Mesothelial cell of epicardium (in vitro differentiated cells): ENCODE results near the gene CALY. TPM values are rescaled to one million over a fixed set of nuclear protein-coding genes. Genes with fewer than 3 reads are reported as not detected.
"Not testable (repeated sequence)": the region's sequence is repeated elsewhere in the genome, so short reads cannot be mapped to it uniquely, and the experiment has no call there.

Experiments used
- DNase-seq, 2 experiments: peaks; one replicate each; pipeline ENCODE4 v3.0.0; 2021; ENCODE audit warnings: low spot score in 2 of 2; ENCODE audit not compliant: unreplicated experiment in 2 of 2
- H3K27ac Mint-ChIP-seq: 2 replicates; pipeline ENCODE4 v1.8.0; 2021; ENCODE audit warnings: mixed read lengths
- H3K27me3 Mint-ChIP-seq: 2 replicates; pipeline ENCODE4 v1.8.0; 2021; ENCODE audit warnings: low read depth, mixed read lengths
- H3K36me3 Mint-ChIP-seq: 2 replicates; pipeline ENCODE4 v1.8.0; 2021; ENCODE audit warnings: mixed read lengths
- H3K4me1 Mint-ChIP-seq: 2 replicates; pipeline ENCODE4 v1.8.0; 2021; ENCODE audit warnings: mixed read lengths
- H3K4me3 Mint-ChIP-seq: 2 replicates; pipeline ENCODE4 v1.8.0; 2021; ENCODE audit warnings: mild to moderate bottlenecking, moderate library complexity, mixed read lengths
- H3K9me3 Mint-ChIP-seq: 2 replicates; pipeline ENCODE4 v1.8.0; 2021; ENCODE audit warnings: mixed read lengths
- total RNA-seq: library from RNA; stranded (reverse); gene quantifications from 3 replicates; pipeline ENCODE4 v1.2.1, GENCODE V29; 2021
- TF ChIP-seq, protein P1 (sequence below): fragments of 200-600 bp; sonication (generic); IDR thresholded peaks from one replicate; pipeline ENCODE4 v1.5.0; 2021; ENCODE audit warnings: antibody characterized with exemption; ENCODE audit not compliant: unreplicated experiment

Gene CALY
- total RNA-seq, 1 donor from 2014 or later, result 2.1 TPM

DNA sequence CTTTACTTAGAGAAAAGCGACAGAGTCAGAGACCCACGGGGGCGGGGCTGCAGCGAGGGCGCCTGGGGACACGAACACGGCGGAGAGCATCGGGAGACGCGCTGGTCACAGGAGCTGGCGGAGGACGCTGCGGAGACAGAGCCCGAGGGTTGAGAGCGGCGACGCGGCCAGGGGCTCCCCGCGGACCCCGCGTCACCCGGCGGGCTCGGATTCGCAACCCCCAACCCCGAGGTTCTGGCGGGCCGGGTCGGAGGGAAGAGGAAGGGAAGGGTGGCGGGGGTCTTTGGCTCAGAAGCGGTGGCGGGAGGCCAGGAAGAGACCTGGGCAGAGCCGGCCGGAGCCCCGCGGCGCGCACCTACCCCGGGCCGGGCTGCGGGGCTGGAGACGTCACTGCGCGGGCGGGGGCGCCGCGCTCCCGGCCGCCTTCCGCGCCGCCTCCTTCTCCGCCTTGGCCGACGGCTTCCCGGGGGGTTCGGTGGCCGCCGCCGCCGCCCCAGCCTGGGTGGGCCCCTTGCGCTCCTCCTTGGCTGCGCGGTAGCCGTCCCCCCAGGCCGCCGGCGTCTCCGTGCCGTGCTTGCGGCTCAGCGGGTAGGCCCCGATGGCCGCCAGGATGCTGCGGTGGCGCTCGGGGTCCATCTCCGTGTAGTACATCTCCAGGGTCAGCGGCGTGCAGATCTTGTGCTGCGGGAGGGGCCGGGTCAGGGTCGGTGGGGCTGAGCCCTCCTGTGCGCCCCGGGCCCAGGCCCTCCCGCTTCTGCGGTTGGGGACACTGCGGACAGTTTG is 11.1 kb downstream of the CALY start:
- Mint-ChIP-seq H3K4me3 (peak overlapping the region; percentile 73), H3K27me3 (peaks cover 54% of the 10 kb centered on the region), H3K27ac (no peak overlapping the region), H3K9me3 (no peaks in the 10 kb centered on the region), H3K36me3 (no peaks in the 10 kb centered on the region), H3K4me1 (peaks cover 18% of the 10 kb centered on the region)
- TF ChIP-seq, protein P1, sequence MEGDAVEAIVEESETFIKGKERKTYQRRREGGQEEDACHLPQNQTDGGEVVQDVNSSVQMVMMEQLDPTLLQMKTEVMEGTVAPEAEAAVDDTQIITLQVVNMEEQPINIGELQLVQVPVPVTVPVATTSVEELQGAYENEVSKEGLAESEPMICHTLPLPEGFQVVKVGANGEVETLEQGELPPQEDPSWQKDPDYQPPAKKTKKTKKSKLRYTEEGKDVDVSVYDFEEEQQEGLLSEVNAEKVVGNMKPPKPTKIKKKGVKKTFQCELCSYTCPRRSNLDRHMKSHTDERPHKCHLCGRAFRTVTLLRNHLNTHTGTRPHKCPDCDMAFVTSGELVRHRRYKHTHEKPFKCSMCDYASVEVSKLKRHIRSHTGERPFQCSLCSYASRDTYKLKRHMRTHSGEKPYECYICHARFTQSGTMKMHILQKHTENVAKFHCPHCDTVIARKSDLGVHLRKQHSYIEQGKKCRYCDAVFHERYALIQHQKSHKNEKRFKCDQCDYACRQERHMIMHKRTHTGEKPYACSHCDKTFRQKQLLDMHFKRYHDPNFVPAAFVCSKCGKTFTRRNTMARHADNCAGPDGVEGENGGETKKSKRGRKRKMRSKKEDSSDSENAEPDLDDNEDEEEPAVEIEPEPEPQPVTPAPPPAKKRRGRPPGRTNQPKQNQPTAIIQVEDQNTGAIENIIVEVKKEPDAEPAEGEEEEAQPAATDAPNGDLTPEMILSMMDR, result no peak
- no peak for DNase-seq

DNA sequence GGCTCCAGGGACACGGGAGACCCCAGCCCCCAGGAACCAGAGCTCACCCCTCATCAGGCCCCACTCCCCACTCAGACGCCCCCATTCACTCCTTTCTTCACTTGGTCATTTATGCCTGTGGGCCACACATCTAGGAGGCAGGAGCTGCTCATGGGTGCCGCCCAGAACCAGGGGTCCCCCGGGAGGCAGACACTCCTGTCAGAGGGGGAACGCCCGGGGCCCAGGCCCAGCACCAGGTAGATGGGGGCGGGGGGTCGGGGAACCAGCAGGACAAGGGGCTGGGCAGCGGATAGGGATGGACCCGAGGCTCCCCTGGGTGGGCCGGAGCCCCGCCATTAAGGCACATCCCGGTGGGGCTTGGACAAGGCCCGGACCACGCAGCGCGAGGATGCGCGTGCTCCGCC is 11.8 kb downstream of the CALY start:
- H3K4me1 Mint-ChIP-seq, result peaks cover 17% of the 10 kb centered on the region
- peaks cover 4% of the 10 kb centered on the region for H3K9me3 Mint-ChIP-seq
- H3K4me3 Mint-ChIP-seq, result peak overlapping the region; percentile 51
- H3K27ac Mint-ChIP-seq, result no peak overlapping the region
- H3K36me3 Mint-ChIP-seq, result no peaks in the 10 kb centered on the region
- TF ChIP-seq, protein P1, result no peak
- peaks cover 56% of the 10 kb centered on the region for H3K27me3 Mint-ChIP-seq
- DNase-seq, result no peak

DNA sequence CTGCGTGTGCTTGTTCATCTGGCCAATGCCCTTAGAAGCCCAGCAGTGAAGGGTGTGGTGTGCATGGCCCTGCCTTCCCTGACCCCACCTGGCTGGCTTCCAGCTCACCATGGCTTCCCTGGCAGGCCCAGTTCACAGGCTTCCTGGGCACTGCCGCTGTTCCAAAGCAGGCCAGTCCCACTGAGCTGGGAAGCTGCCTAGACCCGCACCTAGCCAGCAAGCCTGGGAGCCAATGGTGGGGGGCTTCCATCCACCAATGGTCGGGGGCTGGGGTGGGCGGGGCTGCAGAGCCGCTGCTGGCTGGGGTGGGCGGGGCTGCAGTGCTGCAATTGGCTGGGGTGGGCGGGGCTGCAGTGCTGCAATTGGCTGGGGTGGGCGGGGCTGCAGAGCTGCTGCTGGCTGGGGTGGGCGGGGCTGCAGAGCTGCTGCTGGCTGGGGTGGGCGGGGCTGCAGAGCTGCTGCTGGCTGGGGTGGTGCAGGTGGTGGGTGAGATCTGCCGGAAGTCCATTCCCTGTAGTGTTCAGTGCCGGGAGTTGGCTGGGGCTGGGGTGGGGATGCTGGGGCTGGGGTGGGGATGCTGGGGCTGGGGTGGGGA is 12.4 kb downstream of the CALY start:
- H3K4me3 Mint-ChIP-seq, result no peak overlapping the region

DNA sequence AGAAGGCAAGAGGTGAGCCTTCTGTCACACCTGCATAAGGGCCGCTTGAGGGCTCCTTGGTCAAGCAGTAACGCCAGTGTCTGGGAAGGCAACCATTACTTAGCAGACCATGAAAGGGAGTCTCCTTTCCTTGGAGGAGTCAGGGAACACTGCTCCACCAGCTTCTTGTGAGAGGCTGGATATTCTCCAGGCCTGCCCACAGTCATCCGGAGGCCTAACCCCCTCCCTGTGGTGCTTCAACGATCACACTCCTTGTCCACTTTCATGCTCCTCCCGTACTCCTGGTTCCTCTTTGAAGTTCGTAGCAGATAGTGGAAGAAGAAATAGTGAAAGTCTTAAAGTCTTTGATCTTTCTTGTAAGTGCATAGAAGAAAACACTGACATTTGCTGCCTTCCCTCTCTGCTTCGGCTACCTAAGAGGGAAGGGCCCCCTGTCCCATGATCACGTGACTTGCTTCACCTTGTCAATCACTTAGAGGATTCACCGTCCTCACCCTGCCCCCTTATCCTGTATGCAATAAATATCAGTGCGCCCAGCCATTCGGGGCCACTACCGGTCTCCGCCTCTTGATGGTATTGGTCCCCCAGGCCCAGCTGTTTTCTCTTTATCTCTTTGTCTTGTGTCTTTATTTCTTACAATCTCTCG is 14.5 kb downstream of the CALY start:
- H3K27ac Mint-ChIP-seq, H3K9me3 Mint-ChIP-seq, H3K36me3 Mint-ChIP-seq, H3K4me1 Mint-ChIP-seq, DNase-seq, H3K4me3 Mint-ChIP-seq: not testable (repeated sequence)
- H3K27me3 Mint-ChIP-seq, result peaks cover 45% of the 10 kb centered on the region

More for the DNA sequence above, 12.4 kb downstream of the CALY start:
- Mint-ChIP-seq H3K36me3 (no peaks in the 10 kb centered on the region), H3K27me3 (peaks cover 55% of the 10 kb centered on the region), H3K4me1 (peaks cover 12% of the 10 kb centered on the region), H3K9me3 (peaks cover 4% of the 10 kb centered on the region), H3K27ac (no peak overlapping the region)
- DNase-seq, result peak in 1 of 2 experiments; percentile 54
- TF ChIP-seq, protein P1, result no peak

DNA sequence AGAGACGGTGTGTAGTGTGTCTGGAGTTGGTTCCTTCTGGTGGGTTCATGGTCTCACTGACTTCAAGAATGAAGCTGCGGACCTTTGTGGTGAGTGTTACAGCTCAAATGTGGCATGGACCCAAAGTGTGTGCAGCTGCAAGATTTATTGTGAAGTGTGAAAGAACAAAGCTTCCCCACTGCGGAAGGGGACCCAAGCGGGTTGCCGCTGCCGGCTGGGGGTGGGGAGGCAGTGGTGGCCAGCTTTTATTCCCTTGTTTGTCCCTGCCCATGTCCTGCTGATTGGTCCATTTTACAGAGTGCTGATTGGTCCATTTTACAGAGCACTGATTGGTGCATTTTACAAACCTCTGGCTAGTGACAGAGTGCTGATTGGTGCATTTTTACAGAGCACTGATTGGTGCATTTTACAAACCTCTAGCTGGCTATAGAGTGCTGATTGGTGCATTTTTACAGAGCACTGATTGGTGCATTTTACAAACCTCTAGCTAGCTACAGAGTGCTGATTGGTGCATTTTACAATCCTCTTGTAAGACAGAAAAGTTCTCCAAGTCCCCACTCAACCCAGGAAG is 15.8 kb downstream of the CALY start:
- not testable (repeated sequence) for H3K36me3 Mint-ChIP-seq, DNase-seq, H3K4me3 Mint-ChIP-seq, H3K27ac Mint-ChIP-seq, H3K9me3 Mint-ChIP-seq, H3K4me1 Mint-ChIP-seq
- peaks cover 34% of the 10 kb centered on the region for H3K27me3 Mint-ChIP-seq

DNA sequence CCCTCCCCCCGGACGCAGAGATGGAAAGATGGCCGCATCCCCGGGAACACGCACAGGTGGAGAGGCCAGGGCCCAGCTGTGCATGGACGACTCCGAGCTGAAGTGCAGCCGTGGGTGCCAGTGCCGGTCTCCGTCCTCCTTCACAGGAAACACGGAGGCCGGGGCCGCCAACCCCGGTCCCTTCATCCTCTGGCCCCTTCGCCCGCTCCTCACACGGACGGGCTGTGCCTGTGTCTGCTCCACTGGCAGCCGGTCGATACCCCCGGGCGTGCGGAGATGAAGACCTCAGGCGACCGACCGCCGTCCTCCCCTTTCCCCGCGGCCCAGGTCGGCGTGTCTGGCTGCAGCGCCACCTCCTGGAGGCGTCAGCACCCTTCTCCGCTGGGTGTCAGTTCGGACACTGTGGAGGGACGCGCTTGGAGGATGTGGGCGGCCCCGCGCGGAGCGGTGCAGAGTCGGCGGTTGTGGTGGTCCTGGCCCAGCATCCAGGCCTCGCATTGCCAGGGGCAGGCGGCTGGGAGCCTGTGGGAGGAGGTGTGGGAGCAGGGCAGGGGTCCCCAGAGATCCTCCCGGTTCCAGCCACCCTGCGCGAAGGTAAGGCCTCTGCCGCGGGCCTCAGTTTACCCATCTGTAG is 18.1 kb downstream of the CALY start:
- H3K4me3 Mint-ChIP-seq, result peak overlapping the region; percentile 58
- no peaks in the 10 kb centered on the region for H3K36me3 Mint-ChIP-seq
- peak; percentile 60 to 79 for DNase-seq
- no peaks in the 10 kb centered on the region for H3K4me1 Mint-ChIP-seq
- peaks cover 25% of the 10 kb centered on the region for H3K27me3 Mint-ChIP-seq
- no peak overlapping the region for H3K27ac Mint-ChIP-seq
- TF ChIP-seq, protein P1, result peak; percentile 69
- H3K9me3 Mint-ChIP-seq, result peaks cover 4% of the 10 kb centered on the region
